Stimulated activated CD4-positive, alpha-beta T cell treated with anti-CD3 and anti-CD28 coated beads, Interleukin-2, amount 100 ng/mL, for 48 hours (primary cell): ENCODE data around the gene CDC42BPA.
"Not testable (repeated sequence)": the region's sequence is repeated elsewhere in the genome, so short reads cannot be mapped to it uniquely, and the experiment has no call there.

Experiments
- DNase-seq, 2 donors: peaks; one replicate each; pipeline ENCODE4 v3.0.0-alpha.2; 2020

Gene CDC42BPA

DNA sequence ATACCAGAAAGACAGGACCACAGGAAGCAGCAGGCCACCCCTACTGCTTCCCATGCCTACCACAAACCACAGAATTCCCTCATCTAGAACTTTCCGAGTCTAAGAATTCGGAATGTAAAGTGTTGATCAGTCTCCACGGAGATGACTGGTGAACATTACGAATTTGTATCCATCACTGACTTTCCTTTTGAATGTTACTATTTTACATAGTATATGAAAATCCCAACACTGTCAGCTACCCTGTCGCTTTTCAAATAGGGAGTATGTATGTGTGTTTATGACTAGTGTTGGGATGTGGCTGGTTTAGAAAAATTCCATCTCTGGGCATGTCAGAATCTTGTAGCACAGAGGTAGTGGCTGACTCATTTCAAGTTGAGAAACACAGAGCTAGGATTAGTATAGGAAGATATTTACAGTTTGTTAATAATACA is 260.0 kb downstream of the CDC42BPA start:
- no peak for DNase-seq

DNA sequence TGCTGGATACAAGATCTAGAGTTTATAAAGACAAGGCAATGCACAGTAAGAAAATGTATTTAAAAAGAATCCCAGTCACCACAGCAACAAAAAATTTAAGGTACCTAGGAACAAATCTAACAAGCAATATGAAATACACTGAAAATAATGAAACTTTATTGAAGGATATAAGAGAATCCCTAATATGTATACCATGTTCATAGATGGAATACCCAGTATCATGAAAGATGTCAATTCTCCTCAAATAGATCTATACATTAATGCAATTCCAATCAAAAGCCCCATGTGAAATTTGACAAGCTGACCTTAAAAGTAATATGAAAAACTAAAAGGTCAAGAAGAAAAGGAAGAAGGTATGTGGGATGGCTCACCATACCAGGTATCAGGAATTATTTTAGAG is 269.0 kb downstream of the CDC42BPA start:
- DNase-seq, result no peak

DNA sequence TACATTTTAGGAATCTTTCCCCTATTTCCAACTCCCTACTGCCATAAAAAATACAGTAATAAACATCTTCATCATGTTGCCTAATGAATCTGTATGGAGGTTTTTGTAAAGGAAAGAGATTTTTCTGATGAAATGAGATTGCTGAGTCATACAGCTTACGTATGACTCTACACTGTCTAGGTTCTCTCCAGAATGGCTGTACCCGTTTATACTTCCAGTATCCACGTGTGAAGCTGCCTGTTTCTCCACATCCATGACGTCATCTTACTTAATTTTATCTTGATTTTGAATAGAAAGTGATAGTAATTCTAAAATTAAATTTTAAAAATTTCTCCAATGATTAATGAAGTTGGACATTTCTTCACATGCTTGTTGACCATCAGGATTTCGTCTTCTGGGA is 274.5 kb downstream of the CDC42BPA start:
- no peak for DNase-seq

DNA sequence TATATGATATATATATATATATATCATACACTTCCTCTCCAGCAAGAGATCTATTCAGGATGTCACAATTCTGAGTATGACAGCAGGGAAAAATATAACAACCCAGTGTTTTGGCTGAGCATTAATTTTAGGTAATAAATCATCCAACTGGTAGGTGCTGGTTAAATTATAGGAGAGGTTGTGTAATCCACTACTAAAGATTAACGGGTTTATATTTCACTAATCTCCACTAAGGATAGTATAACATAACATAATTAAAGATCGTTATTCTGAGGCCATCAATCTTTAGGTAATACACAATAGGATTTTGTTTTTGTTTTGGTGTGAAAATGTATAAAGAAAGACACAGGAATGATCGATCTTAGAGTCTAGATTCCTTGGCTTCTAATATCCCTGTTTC is 276.0 kb downstream of the CDC42BPA start:
- DNase-seq, result no peak

DNA sequence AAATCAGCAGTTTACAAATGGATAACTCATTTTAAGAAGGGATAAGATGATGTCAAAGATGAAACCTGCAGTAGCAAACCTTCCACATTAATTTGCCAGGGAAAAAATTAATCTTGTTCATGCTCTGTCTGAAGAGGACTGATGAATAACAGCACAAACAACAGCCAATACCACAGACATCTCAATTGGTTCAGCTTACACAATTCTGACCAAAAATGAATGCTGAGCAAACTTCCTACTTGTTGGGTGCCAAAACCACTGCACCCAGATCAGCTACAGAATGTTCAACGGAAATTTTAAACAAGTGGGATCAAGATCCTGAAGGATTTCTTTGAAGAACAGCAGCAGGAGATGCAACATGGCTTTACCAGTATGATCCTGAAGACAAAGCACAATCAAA is 279.9 kb downstream of the CDC42BPA start:
- no peak for DNase-seq

DNA sequence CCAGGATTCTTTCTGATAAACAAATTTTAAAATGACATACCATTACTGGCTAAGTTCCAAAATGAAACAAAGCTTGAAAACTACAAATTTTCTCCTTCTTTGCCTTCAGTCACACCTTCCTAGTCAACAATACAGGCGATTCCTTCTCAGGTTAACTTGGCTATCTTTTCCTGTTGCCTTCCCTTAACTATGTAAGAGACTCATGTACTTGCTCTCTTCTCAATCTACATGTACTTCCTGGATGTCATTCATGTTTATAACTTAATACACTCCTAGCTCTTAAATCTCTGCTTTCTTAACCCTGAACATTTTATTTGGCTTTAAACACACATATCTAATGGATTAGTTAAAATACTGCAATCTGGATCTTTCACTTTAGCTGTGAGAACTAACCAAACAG is 281.2 kb downstream of the CDC42BPA start:
- DNase-seq, result no peak

DNA sequence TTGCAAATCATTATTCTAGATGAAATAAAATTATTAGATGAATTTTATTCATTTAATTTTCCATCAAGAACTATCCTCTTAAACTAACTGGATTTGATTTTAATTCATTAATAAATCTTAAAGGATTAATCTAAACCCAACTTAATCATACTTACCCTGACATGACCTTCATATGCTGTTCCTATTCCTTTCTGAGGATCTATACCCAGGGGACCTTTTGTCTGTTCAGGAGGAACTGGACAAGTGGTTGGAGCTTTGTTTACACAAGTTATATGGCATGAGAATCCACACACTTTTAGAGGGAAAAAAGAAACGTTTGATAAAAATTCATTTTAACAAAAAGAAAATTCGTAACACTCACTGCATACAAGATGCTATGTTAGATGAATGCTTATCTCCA is 283.0 kb downstream of the CDC42BPA start:
- no peak for DNase-seq

DNA sequence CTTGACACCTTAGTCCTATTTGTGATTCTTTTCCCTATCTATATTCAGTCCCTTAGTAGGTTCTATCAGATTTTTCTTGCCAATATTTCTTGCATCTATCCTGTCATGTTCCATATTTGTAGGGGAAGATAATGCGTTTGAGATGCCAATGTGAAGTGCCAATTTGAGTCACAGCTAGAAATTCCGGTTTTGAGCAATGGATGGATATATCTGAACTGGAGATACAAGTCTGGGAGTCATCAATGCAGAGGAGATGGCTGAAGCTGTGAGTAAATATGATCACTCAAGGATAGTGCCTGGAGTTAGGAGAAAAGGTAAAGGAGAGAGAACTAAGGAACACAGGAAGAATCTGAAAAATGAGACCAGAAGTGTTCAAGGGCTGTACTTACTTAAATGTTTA is 284.4 kb downstream of the CDC42BPA start:
- no peak for DNase-seq

DNA sequence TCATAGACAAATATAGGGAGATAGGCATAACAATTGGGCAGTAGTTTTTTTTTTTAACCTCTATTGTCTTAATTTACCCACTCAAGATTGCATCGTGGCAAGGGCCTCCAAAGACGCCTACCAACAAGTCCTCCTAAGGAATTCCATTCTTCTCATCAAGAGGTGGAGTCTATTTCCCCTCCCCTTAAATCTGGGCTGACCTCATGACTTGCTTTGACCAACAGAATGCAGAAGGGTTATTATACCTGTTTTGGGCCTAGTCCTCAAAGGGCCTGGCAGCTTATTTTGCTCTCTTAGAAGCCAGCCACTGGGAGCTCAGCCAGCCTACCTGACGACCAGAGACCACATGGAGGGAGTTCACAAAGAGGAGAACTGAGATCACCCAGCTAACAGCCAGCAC is 285.9 kb downstream of the CDC42BPA start:
- DNase-seq, result no peak

DNA sequence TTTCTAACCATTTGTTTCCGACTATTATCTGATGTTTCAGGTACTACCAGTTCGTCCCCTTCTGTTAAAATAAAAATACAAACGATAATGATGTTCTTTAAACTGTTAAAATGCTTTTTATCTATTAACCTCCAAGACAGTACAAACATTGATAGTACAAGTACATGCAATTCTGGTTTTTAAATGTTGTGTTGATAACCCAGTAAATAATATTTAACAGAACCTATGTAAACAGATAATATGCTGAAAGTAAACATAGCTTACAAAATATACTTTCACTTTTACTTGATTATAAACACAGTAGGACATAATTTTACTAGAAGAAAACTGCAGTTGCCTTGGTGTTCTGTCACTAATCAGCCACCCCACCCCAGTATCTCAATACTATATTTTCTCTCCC is 301.3 kb downstream of the CDC42BPA start:
- no peak for DNase-seq

DNA sequence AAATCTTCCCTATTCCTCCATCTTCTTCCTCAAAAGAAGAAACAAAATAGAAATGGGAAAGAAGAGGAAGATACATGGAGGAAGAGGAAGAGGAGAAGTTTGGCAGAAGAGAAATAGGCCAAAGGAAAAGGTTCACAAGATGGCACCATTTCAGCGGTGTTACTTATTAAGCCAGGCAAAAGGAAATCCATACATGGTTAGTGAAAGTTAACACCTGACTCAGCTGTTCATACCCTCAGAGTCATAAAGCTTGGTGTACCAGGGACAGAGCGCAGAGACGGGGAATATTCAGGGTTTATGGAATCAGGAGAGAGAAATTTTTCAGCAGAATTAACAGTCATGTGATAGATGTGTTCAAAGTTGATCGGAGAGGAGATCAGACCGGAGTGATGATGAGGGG is 307.6 kb downstream of the CDC42BPA start:
- DNase-seq, result no peak

DNA sequence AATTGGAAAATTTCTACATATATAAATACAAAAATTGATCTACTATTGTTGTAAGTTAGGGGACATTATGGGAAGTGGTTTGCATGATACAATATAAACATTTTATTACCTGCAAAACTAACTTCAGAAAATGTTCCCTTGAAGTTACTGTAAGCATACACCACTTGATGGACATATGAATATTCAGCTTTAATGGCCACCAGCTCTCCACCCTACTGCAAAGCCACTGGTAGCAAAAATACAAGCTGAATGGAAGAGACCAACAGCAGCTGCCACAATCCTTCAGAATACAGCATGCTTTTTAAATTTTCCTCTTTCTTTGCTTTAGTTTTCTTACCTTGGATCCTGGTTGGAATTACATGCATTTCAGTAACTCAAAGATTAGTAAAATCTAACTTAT is 308.4 kb downstream of the CDC42BPA start:
- DNase-seq, result no peak

DNA sequence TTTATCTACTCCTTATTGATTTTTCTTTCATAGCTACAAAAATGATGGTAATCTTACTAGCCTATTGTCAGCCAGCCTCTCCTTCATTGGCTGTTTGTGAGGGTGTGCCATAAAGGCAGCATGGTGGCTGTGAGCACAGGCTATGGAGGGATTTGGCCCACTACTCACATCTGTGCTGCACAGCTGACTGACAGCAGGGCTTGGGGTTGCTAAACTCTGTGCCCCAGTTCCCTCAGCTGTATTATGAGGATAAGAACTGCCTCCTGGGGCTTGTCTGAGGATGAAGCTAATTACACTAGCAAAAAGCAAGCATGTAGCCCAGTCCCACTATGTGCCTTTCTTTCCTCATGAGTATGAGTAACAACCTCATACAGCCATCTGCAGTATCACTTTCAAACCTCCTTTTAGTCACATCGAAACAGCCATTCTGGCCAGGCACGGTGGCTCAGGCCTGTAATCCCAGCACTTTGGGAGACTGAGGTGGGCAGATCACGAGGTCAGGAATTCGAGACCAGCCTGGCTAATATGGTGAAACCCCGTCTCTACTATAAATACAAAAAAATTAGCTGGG is 312.0 kb downstream of the CDC42BPA start:
- no peak for DNase-seq

DNA sequence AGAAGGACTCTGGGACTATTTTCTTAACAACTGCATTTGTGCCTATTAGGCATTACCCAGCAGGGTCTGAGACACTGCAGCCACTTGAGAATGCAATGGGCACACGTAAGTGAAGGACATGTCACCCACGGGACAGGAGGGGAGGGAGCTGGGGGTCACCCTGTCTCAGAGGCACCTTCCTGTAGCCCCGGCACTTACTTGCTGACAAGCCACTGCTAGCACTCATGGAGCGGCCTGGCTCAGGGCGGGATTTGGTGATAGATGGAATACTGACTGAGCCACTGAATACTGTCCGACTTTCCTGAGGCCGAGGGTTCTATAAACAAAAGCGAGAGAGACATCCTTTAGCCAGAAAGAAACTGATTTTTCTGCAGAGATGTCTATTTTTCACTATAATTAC is 313.5 kb downstream of the CDC42BPA start:
- no peak for DNase-seq

DNA sequence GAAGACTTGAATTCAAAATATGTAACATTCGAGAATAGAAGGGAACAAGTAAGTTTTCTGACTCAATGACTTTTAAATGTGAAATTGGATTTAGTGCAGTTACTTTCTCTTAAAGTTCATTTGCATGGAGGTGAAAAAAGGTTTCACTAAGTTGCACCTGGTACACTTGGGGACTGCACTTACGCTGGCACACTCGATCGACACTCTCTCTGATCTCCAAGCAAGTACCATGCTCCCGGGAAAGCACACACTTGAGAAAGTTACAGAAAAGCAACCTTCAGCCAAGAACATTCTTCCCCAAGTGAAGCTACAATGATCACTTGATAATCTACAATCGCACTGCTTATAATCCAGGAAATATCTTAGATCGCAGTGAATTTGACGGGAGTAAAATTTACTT is 315.1 kb downstream of the CDC42BPA start:
- no peak for DNase-seq

DNA sequence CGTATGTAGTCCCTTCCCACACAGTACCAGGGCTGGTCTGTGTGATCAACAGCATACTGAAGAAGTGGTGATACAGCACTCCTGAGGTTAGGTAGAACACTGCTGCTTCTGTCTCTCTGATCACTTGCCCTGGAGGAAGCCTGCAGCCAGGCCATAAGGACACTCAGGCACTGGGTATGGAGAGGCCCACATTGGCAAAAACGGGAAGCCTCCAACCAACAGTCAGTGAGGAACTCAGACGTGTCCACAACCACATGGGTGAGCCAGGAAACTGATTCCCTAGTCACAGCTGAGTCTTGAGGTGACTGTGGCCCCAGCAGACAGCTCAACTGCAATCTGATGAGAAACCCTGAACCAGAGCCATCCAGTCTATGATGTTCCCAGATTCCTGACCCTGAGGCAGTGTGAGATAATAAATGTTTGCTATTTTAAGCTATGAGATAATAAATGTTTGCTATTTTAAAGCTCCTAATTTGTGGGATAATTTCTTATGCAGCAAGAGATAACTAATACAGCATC is 315.7 kb downstream of the CDC42BPA start:
- DNase-seq, result no peak

DNA sequence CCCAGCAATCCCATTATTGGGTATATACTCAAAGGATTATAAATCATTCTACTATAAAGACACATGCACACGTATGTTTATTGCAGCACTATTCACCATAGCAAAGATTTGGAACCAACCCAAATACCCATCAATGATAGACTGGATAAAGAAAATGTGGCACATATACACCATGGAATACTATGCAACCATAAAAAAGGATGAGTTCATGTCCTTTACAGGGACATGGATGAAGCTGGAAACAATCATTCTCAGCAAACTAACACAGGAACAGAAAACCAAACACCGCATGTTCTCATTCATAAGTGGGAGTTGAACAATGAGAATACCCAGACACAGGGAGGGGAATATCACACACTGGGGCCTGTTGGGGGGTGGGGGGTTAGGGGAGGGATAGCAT is 318.7 kb downstream of the CDC42BPA start:
- not testable (repeated sequence) for DNase-seq

DNA sequence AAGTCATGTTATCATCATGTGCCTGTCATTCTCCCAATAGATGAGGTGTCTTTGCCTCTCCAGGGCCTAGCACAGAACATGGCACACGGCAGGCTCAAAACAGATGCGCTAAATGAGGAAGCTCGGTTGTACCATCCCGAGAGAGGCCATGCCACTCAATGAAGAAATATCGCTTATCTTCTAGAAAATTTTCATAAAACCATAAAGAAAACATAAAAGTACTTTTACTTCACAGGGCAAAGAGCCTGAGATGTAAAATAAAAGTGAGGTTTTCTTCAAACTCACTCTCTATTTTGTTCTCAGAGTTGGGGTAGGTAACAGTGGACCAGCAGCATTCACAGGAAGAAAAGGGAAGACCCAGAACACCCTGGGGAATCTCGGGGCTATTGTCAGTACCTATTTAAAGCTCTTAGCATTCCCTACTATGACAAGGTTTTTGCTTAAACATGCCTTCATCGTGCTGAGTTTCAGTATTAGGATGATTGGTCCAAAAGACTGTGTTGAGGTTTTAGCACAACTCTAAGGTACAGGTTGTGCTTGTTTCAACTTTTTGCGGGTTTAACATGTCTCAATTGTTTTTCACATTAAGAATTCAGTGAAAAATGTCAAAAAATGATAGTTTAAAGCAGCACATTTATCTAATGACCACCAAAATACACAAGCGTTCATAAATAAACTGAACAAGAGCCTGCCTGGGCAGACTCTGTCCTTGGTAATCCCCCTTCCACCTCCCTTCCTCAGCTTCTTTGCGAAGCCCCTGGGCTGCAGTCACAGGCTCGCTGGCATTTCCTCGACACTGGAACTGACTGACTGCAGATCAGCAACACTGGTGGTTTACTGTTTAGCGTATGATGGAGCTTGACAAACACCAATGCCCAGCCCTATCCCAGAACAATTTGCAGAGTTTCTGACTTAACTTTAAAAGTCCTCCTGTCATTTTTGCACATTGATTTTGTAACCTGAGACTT is 322.6 kb downstream of the CDC42BPA start:
- DNase-seq, result no peak

DNA sequence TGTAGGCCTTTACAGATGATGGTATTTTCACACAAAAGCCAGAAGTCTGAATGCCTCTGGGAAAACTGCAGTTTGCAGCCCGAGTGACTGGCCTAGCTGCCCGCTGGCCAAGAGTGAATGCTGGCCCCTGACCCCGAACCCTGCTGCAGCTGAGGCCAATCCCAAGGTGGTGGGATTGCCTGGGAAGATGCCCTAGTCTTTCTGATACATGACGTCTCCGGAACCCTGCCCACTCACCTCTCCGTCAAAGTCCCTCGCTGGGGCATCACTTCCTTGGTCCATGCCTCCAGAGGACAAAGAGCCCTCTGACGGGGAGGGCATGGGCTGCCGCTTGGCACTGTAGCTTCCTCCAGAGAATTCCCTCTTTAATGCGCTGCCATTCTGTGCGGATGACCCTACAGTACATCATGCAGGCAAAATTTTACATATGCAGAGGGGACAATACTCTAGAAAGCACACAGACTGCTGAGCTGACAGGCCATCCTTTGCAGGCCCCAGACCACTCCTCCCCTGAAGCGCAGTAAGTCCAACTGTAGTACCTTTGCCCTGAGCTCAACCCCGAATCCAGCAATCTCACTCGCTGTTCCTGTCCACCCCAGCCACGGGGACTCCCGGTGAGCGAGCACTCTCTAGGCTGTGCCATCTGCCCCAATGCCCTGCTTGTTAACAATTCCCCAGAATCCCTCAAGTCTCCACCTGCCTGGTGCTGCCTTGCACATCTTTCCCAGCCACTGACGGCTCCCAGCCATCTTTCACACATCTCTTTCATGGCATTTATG is 323.5 kb downstream of the CDC42BPA start:
- DNase-seq, result no peak

DNA sequence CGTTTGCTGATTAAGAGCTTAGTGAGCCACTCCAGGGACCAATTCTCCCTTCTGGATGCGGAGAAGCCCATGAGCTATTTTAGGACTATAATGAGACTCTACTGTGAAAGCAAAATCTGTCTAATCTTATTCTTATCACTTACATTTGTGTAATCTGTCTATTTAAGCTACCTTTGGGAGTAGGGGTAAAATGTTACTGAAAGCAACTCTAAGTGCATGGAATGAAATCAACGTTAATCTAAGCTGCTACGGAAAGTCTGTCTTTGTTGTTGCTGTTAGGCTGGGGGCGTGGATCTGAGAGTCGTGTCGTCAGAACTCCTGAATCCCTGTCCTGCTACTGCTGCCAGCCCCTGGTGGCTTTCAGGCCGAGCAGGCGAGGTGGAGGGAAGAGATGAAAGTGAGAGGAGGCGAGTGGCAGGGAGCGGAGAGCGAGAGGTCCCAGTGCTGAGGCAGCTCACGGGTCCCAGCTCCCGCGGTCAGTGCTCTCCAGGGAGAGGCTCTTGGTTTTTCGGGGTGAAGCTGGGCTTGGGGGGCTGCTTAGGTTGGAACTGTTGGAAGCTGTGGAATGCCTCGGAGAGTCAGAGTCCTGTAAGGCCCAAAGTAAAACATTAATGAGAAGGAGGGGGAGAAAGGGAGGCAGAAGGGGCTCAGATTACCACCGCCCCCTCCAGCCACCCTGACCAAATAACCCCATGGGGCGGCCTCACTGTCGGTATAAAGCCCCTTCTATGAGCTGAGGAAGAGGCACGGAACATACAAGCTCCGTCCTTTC is 324.3 kb downstream of the CDC42BPA start:
- DNase-seq, result no peak

DNA sequence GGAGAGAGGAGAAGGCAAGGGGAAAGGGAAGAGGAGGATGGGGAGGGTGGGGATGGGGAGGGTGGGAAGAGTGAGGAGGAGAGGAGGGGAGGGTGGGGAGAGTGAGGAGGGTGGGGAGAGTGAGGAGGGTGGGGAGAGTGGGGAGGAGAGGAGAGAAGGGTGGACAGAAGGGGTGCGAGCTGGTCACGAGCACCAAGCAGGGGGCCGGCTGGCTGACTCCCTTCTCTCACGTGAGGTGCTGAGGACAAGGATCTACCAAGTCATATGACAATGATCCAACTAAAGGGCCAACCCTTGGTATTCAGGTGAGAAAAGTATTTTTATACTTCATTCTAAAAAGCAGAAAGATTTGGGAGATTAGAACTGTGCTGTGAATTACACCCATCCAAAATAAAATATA is 326.4 kb downstream of the CDC42BPA start:
- DNase-seq, result no peak

DNA sequence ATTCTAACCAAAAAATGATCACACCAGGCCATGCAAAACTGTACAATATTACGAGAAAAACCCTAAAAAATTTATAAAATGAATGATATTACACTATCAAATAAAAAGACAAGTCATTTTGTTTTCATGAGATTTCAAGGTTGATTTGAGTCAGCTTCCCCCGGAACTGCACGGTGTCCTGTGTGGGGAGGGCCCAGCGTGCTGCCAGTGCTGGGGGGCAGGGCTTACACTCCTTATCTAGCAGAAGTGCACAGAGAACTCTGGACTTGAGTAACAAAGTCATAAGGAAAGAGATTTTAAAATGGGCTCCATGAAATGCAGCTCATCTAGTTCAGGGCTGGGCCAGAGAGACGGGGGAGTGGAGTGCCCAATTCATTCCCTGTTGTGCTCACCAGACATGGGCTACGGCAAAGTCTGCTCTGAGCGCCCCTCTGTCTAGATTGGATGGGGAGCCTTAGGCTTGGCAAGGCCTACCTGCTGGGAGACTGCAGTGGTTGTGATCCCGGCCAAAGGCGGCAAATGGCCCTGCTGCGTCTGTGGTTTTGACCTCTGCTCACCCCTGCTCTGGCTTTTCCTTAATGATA is 328.1 kb downstream of the CDC42BPA start:
- DNase-seq, result peak; percentile 28 to 41
